Cerebellar nuclear complex (tissue), 1 donor: ENCODE results near the gene OR10R2.
"Not testable (repeated sequence)": the region's sequence is repeated elsewhere in the genome, so short reads cannot be mapped to it uniquely, and the experiment has no call there.

Source experiments
- DNase-seq, 2 experiments: peaks; one replicate each; lab custom pipeline; 2025; lab: John Stamatoyannopoulos, UW

OR10R2 gene, protein sequence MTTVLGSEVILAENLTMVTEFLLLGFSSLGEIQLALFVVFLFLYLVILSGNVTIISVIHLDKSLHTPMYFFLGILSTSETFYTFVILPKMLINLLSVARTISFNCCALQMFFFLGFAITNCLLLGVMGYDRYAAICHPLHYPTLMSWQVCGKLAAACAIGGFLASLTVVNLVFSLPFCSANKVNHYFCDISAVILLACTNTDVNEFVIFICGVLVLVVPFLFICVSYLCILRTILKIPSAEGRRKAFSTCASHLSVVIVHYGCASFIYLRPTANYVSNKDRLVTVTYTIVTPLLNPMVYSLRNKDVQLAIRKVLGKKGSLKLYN

DNA sequence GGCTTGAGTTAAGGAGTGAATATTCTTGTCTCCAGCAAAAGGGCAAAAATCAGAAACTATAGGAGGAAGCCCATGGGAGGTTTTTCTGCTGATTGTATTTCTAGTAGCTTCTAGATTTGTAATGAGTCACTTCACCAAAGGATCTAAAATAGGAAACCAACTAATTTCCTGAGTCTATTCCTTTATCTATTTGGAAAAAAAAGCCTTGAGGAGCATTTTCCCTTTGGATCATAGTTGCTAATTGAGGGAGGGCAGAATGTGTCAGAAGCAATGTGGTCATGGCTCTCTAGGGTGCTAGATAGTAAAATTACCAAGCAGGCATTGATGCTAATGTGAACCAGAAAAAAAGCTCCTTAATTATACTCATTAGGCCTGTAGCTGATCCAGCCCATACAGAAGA is at the start of gene OR10R2:
Gene OR10R2 (plus strand): TSS at position 301 of the 400 bp plus-strand sequence. CDS start 106 bp downstream, outside the sequence.
- DNase-seq: no peak

DNA sequence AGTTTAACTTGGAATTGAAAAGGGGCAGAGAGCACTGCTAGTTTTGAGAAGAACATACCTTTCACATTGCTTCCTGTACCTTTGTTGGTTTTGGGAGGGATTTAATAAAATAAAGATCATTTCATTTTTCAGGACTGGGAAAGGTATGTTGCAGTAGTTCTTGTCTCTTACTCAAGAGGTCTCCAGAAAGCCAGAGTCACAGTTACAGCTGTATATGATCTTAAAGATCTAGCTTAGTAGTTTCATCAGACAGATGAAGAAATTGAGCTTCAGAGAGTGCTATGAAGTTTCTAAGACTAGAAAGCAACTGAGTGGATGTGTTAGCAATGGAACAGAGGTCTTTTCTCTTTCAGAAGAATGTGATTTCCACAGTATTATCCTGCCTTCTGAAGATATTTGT is 47.0 kb upstream of the OR10R2 start:
- DNase-seq: no peak

DNA sequence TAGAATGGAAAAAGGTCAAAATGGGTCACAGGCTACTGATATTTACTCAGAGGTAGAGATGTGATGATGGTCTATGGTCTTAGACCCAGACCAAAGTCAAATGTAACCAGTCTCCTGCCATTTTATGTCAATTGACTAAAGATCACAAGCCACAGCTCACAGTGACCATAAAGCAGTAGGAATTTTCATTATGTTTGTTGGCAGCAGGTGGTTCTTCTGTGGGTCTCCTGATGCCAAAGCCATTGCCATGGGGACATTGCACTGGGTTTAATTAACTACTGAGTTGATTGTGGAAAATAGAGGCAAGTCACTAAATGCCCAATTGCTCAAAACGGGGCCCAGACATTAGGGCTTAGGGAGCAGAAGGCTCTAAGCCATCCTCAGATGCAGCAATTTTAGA is 45.9 kb upstream of the OR10R2 start, which contains the start of gene OR10K2:
Gene OR10K2 (minus strand): TSS at position 101 of the 400 bp plus-strand sequence. CDS start 5,371 bp downstream, outside the sequence.
- DNase-seq: no peak

DNA sequence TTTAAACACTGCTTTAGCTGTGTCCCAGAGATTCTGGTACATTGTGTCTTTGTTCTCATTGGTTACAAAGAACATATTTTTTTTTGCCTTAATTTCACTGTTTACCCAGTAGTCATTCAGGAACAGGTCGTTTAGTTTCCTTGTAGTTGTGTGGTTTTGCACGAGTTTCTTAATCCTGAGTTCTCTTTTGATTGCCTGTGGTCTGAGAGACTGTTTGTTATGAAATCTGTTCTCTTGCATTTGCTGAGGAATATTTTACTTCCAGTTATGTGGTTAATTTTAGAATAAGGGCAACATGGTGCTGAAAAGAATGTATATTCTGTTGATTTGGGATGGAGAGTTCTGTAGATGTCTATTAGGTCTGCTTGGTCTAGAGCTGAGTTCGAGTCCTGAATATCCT is 41.9 kb upstream of the OR10R2 start:
- DNase-seq: not testable (repeated sequence)

DNA sequence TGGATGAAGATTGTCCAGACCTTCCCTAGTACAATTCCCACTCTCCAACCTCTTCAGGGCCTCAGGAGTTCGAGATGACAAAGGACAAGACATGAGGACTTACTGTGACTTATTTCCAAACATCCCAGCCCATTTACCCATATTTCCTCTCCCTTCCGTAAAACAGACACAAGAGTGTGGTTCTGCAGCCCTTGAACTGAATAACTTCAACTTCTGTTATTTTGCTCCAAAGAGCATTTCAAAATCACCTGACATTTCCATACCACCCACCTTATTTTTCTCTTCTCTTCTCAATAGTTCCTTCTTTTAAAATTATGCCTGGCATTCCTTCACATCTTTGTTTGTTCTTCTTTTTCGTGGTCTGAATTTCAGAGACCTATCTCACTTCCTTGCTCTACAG is 37.3 kb upstream of the OR10R2 start:
- DNase-seq: no peak

DNA sequence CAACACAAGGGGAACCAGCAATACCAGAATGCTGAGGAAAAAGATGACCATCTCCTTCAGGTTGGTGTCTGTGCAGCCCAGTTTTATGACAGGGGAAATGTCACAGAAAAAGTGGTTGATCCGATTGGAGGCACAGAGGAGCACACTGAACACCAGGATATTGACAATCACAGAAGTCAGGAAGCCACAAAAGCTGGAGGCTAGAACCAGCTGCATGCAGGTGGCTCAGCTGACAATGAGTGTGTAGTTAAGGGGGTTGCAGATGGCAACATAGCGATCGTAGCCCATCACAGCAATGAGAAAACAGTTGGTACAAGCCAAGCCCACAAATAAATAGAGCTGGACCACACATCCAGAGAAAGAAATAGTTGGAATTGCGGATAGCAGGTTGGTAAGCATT is 26.6 kb upstream of the OR10R2 start:
- no peak for DNase-seq

DNA sequence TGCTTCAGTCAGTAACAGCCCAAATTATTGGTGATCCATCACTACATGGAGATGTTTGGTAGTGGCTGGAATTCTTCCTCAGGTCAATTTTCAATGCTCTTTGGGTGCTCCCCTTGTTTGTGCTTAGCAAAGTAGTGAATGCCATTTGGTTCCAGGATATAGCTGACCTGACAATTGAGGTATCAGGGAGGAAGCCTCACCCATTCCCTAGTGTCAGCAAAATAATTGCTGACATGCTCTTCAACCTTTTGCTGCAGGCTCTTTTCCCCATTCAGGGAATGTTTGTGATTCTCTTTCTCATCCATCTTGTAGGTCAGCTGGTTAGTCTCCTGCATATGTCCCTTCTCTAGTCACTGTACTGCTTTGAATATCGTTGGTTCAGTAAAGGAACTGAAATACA is 17.5 kb upstream of the OR10R2 start:
- no peak for DNase-seq

DNA sequence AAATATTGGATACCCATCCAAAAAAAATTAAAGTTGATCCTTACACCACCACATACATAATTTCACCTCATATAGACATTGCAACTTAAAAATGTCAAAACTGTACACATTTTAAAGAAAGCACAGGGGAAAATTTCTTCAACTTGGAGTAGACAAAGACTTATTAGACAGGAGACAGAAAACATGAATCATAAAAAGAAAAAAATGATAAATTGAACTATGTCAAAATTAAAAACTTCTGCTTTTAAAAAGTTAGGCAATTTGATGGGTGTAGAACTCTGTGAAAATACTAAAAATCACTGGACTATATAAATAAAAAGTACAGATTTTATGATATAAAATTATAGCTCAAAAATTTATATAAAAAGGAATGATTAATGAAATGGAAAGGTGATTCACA is 14.8 kb upstream of the OR10R2 start:
- DNase-seq: no peak

DNA sequence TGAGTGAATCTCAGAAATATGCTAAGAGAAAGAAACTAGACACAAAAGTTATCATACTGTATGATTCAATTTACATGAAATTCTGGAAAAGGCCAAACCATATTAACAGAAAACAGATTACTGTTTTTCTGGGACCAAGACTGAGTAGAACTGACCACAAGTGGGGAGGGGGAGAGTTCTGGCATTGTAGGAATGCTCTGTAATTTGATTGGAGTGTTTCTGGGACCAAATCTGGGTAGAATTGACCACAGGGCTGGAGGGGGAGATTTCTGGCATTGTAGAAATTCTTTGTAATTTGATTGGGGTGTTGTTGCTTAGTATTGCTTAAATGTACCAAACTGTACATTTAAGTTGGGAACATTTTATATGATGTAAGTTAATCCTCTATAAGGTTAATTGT is 13.8 kb upstream of the OR10R2 start:
- no peak for DNase-seq

DNA sequence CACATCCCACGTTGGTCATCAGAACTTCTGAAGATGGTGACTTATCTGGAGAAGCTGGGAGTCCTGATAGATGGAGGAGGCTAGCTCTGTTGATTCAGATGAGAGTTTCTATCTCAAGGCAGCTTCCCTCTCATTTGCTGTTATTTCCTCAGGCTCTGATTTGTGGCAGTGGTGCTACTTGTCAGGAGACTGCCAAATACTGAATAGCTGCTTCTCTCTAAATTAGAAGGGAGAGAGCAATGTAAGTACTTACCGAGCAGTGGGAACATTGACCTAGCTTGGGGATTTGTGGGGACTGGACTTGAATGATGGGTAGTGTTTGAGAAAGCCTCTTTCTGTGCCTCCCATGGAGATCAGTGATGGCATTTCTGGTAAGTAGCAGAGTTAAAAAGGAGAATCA is 10.5 kb upstream of the OR10R2 start, which contains the start of gene OR10K1:
Gene OR10K1 (plus strand): TSS at position 301 of the 400 bp plus-strand sequence. CDS start 3,728 bp downstream, outside the sequence.
- no peak for DNase-seq

DNA sequence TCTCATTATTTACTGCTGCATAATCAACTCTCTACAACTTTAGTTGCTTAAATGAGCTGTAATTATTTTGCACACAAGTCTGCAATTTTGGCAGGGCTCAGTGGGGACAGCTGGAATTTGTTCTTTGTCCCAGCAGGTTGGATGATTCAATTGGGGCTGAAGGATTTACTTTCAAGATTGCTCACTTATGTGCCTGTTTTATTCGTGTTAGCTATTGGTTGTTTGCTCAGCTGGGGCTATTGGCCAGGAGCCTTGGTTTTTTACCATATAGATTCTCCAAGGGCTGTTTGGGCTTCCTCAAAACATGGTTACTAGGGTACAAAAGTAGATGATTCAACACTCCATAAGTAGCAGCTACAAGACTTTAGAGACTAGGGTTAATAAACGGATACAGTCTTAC is 13.4 kb downstream of the OR10R2 start:
- no peak for DNase-seq

DNA sequence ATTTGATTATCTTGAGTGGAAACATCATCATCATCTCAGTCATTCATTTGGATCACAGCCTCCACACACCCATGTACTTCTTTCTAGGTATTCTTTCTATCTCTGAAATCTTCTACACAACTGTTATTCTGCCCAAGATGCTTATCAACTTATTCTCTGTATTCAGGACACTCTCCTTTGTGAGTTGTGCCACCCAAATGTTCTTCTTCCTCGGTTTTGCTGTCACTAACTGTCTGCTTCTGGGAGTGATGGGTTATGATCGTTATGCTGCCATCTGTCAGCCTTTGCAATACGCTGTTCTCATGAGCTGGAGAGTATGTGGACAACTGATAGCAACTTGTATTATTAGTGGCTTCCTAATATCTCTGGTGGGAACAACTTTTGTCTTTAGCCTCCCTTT is 19.3 kb downstream of the OR10R2 start:
- DNase-seq: no peak

DNA sequence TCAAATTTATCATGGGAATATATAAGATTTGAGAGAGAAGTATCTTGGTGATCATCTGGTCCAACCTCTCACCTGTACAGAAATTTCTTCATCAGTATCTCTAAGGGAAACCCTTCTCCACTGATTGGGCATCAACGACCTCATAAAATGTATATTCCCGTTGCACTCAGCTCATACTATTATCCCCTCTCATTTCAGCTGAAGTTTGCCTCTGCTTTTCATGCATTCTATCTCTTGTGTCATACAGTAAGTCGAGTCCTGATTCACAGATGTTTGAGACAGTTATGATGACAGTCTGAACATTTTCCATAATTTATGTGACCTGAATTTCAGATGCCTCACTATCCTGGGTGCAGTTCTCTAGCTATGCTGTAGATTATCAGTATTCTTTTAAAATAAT is 21.0 kb downstream of the OR10R2 start:
- no peak for DNase-seq

DNA sequence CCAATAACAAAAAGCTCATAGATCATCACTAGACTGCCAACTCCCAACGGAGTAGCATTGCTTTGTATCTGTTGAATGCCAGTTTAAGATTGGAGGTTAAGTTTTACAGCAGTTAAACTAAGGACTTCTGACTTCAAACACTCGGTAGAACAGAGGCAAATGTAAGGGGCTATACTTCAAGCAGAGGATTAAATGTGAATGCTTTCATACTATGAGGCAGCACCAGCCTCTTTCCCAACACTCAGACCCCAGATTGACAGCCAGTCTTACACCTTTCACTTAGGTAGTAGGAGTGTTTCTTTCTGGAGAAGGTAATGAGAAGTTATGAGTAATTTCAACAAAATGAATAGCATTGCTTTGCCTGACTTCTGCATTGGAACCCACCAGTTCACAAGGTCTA is 22.8 kb downstream of the OR10R2 start:
- no peak for DNase-seq

DNA sequence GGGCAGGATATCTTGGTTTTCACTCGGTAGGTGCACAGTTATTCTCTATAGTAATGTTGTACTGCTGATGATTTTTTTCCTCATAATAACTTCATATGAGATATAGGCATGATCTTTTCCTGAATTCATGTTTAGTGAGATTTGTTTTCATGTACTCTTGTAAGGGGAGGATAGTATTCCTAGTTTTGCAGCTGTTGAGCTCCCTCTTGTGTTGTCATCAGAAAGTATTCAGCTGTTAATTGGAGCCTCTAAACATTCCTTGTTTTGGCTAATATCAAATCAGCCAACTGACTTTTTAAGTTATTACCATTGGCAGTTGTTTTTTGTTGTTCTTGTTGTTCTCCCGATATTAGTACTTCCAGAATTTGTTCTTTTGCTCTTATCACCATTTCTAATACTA is 24.4 kb downstream of the OR10R2 start:
- DNase-seq: no peak

DNA sequence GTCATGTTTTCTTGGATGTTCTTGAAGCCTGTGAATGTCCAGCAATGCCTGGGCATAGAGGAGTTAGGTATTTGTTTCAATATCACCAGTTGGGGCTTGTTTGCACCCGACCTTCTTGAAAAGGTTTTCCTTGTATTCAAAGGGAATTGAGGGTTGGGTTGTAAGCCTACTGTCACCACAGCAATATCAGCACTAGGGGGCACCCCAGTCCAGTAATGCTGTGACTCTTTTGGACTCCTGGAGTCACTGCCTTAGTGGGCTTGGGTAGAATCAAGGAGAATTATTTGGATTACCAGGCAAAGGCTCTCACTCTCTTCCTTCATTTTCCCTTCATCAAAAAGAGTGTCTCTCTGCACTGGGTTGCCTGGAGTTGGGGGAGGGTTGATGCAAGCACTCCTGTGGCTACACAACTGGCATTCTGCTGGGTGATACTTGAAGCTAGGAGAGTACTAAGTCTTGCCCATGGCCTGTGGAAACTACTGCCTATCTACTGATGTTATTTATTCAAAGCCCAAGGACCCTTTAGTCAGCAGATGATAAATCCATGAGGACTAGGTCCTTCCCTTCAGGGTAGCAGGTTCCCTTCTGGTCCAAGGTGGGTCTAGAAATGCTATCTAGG is 34.5 kb downstream of the OR10R2 start:
- no peak for DNase-seq

DNA sequence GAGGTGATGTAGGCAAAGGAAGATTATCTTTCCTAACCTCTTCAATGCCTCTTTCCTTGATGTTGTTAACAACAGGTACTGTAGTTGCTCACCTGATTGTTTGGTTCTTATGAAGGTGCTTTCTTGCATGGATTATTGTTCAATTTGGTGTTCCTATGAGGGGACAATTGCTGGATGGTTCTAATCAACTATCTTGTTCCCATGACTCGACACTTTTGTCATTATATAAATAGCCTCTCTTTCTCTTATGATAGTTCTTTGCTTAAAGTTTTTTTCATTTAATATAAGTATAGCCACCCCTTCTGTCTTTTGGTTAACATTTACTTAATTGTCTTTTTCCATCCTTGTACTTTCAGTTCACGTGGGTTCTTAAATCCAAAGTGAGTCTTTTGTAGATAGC is 35.5 kb downstream of the OR10R2 start:
- no peak for DNase-seq

DNA sequence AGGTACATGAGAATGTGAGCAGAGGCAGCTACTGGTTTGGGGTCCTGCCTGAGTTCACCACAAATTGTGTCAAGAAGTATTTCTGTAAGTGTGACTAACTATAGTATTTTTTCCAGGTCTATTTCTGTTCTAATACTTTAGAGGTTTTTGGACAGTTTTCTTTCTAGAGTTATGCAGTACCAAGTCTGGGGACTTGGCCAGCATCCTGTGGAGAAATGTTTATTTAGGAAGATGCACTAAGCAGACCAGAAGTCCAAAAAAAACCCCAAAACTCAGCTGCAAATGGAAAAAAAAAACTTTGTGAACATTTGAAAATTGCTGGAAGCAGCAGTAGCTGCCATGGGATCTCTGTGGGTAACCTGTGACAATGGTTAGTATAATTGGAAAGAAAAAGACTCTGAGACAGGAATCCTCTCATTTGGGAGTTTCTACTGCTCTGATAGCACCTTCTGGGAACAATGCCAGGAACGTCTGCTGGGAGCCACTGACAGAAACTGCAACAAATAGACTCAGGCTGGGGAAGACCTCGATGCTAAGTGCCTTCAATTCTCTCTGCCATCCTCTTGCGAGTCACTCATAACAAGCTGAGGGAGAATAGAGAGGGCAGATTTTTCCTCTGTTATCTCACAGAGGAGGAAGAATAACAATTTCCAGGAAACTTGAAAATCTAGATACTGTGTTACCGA is 37.6 kb downstream of the OR10R2 start:
- DNase-seq: no peak

DNA sequence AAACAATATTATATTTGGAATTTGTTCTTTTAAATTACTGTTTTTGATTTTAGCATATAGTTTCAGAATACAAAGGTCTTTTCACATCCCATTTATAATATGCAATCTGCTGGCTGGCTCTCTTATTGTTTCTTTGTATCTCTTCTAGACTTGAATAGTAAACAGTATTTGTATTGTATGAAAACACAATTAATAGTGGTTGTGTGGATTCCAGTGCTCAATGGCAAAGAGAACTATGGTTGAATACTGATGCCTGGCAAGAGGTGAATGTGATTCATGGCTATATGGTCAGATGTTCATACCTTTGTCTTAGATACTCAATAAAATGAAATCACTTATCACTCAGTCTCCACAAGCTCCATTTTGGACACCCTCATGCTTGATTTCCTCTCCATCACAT is 44.9 kb downstream of the OR10R2 start:
- DNase-seq: no peak

DNA sequence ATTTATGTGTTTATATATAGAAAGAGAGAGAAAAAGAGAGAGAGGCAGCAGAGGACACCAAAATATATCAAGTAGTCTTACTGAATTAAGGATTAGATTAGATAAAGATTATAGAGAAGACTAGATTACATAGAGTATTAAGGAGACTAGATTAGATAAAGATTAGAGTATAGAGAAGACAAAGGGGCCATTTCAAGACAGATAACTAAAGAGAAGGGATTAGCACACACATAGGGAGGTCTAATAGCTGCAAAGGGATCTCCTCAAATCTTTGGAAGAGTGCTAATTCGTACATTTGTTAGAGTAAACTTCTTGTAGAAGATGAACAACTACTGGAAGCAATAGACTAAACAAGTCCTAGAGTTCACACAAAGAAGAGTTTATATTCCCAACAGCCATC is 48.0 kb downstream of the OR10R2 start:
- DNase-seq: no peak

DNA sequence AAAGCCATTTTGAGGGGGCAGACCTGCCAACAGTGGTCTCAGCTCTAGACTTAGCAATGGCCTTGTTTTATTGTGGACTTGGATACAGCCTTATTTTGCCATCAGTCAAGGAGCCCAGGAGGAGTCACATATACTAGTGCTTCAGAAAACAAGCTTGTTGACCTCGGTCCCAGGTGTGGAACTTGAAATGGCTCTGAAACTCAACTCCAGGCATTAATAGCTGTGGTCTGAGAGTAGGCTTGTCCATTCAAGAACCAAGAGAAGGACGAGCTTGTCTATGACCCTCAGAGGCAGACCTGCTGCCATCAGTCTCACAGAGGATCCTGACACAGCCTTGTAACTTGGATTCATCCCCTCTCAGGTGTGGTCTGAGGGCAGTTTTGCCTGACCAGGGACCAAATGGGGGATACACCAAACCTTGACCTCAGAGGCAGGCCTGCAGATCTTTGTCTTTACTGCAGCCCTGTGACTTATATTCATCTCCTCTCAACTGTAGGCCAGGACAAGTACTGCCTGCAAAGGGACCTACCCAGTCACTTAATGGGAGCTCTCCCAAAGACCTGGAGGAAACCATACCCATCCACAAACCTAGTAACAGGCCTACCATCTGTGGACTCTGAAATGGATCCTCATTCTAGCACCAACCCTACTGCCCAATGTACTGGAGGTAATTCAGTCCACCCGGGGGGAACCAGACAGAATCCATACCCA is 49.1 kb downstream of the OR10R2 start:
- no peak for DNase-seq

DNA sequence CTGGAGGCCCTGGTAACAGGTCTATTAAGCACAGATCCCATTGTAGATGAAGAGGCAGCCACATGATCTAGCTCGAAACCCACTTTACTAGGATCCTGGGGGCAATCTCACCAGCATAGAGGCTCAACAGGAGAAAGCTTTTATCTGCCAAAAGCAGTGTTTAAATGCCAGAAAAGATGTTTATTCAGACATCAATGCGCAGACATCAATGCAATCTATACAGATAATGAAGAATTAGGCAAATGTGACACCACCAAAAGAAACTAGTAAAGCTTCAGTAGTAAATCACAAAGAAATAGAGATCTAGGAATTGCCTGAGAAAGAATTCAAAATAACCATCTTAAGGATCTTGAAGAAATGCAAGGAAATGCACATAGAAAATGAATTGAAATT is 49.6 kb downstream of the OR10R2 start:
- no peak for DNase-seq
